Coronary artery (tissue), 2 donors: ENCODE data around the gene PAAF1.

Experiments used
- DNase-seq: peaks from one replicate; pipeline ENCODE4 v3.0.0-alpha.2; 2017; ENCODE audit warnings: low spot score
- H3K27ac ChIP-seq, 2 donors: fragments of 200-600 bp; sonication (generic); one replicate each; pipeline ENCODE4 v1.5.1; 2016 to 2019
- H3K4me3 ChIP-seq: fragments of 200-600 bp; sonication (generic); 2 replicates; pipeline ENCODE4 v1.5.1; 2016; ENCODE audit warnings: mild to moderate bottlenecking, moderate library complexity
- TF ChIP-seq, protein P1 (sequence below): fragments of 200-600 bp; sonication (generic); IDR thresholded peaks from one replicate; pipeline ENCODE4 v1.5.1; 2019; ENCODE audit warnings: antibody characterized with exemption

The PAAF1 gene

DNA sequence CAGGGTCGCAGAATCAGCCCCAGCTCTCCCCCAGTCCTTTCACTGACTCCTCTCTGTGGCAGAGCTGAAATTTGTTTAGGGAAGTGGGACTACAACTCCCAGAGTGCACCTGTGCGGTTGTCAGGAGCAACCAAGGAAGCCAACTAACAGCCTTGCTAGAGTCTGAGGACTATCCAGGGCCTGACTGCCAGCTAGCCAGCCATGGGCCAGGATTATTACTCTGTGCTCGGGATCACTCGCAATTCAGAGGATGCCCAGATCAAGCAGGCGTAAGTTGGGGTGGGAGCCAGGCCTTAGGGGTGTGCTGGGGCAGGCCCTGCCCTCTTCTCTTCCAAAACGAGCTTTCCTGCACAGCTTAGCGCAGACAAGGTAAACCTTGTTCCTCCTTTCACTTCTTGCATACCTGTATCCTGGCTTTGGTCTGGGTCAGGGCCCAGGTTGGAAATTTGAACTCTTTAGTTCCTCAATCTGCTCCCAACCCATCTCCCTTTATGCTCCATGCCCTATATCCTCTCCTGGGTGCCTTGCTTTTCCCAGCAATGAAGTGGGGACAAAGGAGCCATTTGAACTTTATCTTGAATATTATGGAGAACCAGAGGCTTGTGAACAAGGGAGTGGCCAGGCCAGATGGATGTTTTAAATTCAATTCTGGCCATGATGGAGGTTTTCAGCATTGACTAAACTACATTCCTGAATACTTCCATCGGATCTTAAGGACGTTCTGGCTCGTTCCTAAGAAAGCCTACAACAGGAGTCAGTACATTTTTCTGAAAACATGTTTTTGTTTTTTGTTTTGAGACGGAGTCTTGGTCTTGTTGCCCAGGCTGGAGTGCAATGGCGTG lies 74.3 kb downstream of the PAAF1 start, which contains the start of gene DNAJB13:
Gene DNAJB13 (plus strand): TSS at position 158 of the 842 bp plus-strand sequence. CDS start 44 bp downstream, at position 202.
- H3K27ac ChIP-seq = no peak within 1 kb of the TSS
- no peak for DNase-seq
- TF ChIP-seq, protein P1, sequence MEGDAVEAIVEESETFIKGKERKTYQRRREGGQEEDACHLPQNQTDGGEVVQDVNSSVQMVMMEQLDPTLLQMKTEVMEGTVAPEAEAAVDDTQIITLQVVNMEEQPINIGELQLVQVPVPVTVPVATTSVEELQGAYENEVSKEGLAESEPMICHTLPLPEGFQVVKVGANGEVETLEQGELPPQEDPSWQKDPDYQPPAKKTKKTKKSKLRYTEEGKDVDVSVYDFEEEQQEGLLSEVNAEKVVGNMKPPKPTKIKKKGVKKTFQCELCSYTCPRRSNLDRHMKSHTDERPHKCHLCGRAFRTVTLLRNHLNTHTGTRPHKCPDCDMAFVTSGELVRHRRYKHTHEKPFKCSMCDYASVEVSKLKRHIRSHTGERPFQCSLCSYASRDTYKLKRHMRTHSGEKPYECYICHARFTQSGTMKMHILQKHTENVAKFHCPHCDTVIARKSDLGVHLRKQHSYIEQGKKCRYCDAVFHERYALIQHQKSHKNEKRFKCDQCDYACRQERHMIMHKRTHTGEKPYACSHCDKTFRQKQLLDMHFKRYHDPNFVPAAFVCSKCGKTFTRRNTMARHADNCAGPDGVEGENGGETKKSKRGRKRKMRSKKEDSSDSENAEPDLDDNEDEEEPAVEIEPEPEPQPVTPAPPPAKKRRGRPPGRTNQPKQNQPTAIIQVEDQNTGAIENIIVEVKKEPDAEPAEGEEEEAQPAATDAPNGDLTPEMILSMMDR = no peak

DNA sequence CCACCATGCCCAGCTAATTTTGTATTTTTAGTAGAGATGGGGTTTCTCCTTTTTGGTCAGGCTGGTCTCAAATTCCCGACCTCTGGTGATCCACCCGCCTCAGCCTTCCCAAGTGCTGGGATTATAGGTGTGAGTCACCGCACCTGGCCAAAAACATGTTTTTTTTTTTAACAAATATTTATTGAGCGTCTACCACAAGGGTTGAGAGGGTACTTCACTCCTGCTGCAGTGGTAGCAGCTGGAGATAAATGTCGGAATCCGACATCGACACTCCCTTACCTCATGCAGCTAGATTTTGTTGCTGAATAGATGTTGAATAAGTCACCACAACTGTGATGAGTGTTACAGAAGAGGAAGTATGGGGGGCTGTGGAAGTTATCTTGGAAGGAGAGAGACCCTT lies 75.0 kb downstream of the PAAF1 start:
- H3K4me3 ChIP-seq = no peak overlapping the region
- no peak overlapping the region for H3K27ac ChIP-seq
- DNase-seq = no peak
- TF ChIP-seq, protein P1 = no peak

More for the DNA sequence above, 74.3 kb downstream of the PAAF1 start, which contains the start of gene DNAJB13:
- H3K4me3 ChIP-seq = no peak within 1 kb of the TSS

DNA sequence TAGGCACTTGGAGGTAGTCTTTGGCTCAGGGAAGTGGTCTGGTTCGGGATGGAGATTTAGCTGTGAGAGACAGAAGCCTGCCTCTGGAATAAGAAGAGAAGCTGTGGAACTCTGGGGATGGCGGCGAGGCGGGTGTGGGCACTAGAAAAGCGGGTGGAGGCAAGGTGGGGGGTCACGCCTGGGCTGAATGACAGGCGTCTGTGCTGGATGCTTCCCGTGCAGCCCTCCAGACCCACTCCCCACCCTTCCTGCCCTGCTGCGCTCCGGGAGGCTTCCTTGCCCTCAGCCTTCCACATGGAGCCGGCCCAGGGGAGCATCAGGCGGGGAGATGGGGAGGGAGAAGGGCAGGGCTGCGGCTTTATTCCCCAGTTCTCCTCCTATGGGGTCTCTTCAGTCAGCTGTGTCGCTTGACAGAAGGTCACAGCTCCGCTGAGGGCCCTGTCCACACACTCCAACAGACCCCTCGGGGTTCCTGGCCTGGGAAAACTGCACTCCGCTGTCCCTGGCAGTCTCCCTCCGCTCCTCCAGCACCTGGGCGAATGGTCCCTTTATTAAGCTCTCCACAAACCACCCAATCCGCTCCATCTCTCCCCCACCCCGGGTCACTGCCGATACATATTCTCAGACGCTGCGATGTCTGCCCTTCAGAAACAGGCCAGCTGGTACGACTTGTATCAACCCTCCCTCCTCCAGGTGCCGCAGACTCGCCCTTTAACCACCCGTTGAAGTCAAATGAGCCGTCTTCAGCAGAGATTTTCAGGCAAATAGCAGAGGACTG lies 80.3 kb downstream of the PAAF1 start:
- Histone ChIP-seq H3K27ac (no peak overlapping the region), H3K4me3 (no peak overlapping the region)
- TF ChIP-seq, protein P1 = no peak
- DNase-seq = no peak

DNA sequence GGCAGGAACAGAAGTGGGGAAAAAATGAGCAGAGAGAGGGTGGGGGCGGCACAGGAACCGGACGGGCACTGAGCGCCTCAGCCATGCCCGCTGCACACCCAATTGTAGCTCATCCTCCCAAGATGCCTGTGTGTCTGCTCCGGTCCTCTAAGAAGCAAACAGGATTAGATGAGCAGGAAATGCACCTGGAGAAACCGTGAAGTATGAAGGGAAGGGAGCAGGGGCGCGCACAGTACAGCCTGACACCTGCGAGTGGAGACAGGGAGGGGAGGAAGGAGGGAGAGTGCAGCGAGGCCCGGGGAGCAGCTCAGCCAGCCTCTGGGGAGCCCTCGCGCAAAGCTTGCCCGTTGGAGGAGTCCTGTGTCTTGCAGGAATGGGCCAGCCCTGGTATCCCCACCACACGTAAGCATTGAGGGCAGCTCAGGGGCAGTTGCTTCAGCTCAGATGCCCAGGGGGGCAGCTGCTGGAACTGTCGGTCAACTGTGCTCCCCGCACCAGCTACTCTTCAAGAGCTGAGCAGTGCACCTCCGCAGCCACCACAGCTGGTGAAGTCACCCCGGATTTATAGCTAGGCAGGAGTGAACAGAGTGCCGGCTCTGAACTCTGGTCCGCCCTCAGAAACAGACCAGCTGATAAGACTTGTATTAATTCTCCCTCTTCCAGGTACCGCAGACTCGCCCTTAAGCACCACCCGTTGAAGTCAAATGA lies 81.0 kb downstream of the PAAF1 start:
- Histone ChIP-seq H3K4me3 (no peak overlapping the region), H3K27ac (no peak overlapping the region)
- DNase-seq = no peak
- TF ChIP-seq, protein P1 = no peak

DNA sequence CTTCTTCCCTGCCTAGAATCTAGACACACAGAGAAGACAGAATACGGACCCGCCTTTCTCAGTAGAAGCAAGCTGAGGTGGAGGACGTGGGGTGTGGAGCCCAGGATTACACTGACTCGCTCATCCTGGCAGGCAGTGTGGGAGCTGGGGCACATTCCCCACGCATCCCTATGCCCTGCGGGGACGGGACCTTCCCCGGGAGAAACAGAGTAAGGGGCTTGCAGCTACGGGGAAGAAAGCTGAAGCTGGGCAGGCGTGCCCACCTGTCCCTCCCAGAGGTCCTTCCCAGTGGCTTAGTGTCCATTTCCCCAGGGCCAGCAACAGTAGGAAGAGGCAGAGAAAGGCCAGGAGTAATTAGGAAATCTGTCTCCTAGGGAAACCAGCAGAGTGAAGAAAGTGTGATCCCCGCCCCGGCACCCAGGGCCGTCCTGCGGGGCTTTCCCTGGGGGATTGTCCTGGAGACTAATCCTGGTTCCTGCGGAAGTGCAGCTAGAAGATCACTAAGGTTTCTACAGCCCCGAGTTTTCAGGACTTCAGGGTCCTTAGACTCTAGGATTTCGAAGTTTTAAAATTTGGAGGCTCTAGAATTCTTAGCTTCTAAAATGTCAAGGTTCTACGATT lies 81.8 kb downstream of the PAAF1 start:
- no peak for DNase-seq
- Histone ChIP-seq H3K4me3 (no peak overlapping the region), H3K27ac (no peak overlapping the region)
- TF ChIP-seq, protein P1 = no peak

DNA sequence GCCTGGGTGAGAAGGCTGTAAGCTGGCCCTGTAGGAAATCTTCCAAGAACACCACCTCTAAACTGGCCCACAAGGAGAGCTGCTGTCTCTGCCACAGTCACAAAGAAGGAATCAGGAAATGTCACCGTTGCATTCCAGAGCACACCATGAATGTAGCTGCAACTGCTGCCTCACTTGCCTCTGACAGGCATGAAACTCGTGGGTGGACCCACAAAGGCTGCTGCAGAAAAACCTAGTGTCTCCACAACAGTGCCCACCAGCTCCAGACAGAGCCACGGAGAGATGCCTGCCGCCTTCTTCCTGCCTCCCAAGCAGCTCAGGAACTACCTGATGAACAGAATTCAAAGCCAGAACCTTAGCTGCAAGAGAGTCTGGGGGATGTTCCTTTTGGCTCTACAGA lies 84.5 kb downstream of the PAAF1 start:
- TF ChIP-seq, protein P1 = no peak
- Histone ChIP-seq H3K4me3 (no peak overlapping the region), H3K27ac (no peak overlapping the region)
- DNase-seq = no peak
